Measurements from ENCODE around the gene ITFG1. TPM values are rescaled to one million over a fixed set of nuclear protein-coding genes. Genes with fewer than 3 reads are reported as not detected.

Gene ITFG1
- total RNA-seq, 4 donors from 2014 or later: 27.4 to 47.0 (median 36.9) TPM

GRCh38 chr16:47284999-47285398 is 175.9 kb downstream of the ITFG1 start:
- Histone ChIP-seq H3K27me3 (no peaks in the 10 kb centered on the region), H3K4me1 (no peaks in the 10 kb centered on the region), H3K36me3 (peaks cover 10% of the 10 kb centered on the region), H3K27ac (no peak overlapping the region), H3K4me3 (no peak overlapping the region), H3K9me3 (no peaks in the 10 kb centered on the region)
- WGBS: 69% methylated on average over 5 of the region's 5 CpGs
- no peak for DNase-seq (ENCODE audit: low spot score in 2 of 2)
- TF ChIP-seq POLR2A (IDR thresholded peaks at IDR 0.05): no peak
- no peak for TF ChIP-seq POLR2AphosphoS5 (IDR thresholded peaks at IDR 0.05)

GRCh38 chr16:47278306-47278970 is 182.4 kb downstream of the ITFG1 start:
- no peaks in the 10 kb centered on the region for H3K36me3 ChIP-seq
- TF ChIP-seq POLR2AphosphoS5 (IDR thresholded peaks at IDR 0.05) (no peak), EP300 (IDR thresholded peaks at IDR 0.05) (no peak)

GRCh38 chr16:47276522-47276921 is 184.3 kb downstream of the ITFG1 start:
- no peak overlapping the region for H3K27ac ChIP-seq
- WGBS: 44% methylated on average over 1 of the region's 1 CpG
- no peaks in the 10 kb centered on the region for H3K36me3 ChIP-seq
- no peak overlapping the region for H3K4me3 ChIP-seq
- no peak for TF ChIP-seq POLR2A (IDR thresholded peaks at IDR 0.05)
- TF ChIP-seq CTCF (IDR thresholded peaks at IDR 0.05): no peak
- TF ChIP-seq EP300 (IDR thresholded peaks at IDR 0.05): no peak
- no peak for TF ChIP-seq POLR2AphosphoS5 (IDR thresholded peaks at IDR 0.05)
- H3K9me3 ChIP-seq: no peaks in the 10 kb centered on the region
- no peak for DNase-seq (ENCODE audit: low spot score in 2 of 2)
- H3K27me3 ChIP-seq: no peaks in the 10 kb centered on the region
- H3K4me1 ChIP-seq: no peaks in the 10 kb centered on the region

More at GRCh38 chr16:47278306-47278970, 182.4 kb downstream of the ITFG1 start:
- no peaks in the 10 kb centered on the region for H3K27me3 ChIP-seq
- WGBS: 89% methylated on average over 5 of the region's 5 CpGs
- no peak overlapping the region for H3K4me3 ChIP-seq
- no peaks in the 10 kb centered on the region for H3K9me3 ChIP-seq
- no peaks in the 10 kb centered on the region for H3K4me1 ChIP-seq
- no peak for DNase-seq (ENCODE audit: low spot score in 2 of 2)
- no peak overlapping the region for H3K27ac ChIP-seq

GRCh38 chr16:47262938-47263337 is 197.9 kb downstream of the ITFG1 start:
- WGBS: 85% methylated on average over 2 of the region's 2 CpGs
- DNase-seq (ENCODE audit: low spot score in 2 of 2): no peak
- Histone ChIP-seq H3K9me3 (no peaks in the 10 kb centered on the region), H3K27ac (no peak overlapping the region), H3K27me3 (no peaks in the 10 kb centered on the region), H3K4me3 (no peak overlapping the region), H3K4me1 (no peaks in the 10 kb centered on the region), H3K36me3 (peaks cover 14% of the 10 kb centered on the region)
- TF ChIP-seq POLR2A (IDR thresholded peaks at IDR 0.05): no peak
- no peak for TF ChIP-seq EP300 (IDR thresholded peaks at IDR 0.05)
- TF ChIP-seq CTCF (IDR thresholded peaks at IDR 0.05): no peak
- TF ChIP-seq POLR2AphosphoS5 (IDR thresholded peaks at IDR 0.05): no peak

GRCh38 chr16:47260503-47260902 is 200.4 kb downstream of the ITFG1 start:
- no peak for DNase-seq (ENCODE audit: low spot score in 2 of 2)
- no peak overlapping the region for H3K4me3 ChIP-seq
- TF ChIP-seq CTCF (IDR thresholded peaks at IDR 0.05) (no peak), EP300 (IDR thresholded peaks at IDR 0.05) (no peak), POLR2A (IDR thresholded peaks at IDR 0.05) (no peak), POLR2AphosphoS5 (IDR thresholded peaks at IDR 0.05) (no peak)
- H3K36me3 ChIP-seq: peaks cover 21% of the 10 kb centered on the region
- no peaks in the 10 kb centered on the region for H3K4me1 ChIP-seq
- WGBS: 93% methylated on average over 11 of the region's 11 CpGs
- H3K27ac ChIP-seq: no peak overlapping the region
- H3K9me3 ChIP-seq: no peaks in the 10 kb centered on the region
- H3K27me3 ChIP-seq: no peaks in the 10 kb centered on the region

GRCh38 chr16:47258874-47259461 is 201.9 kb downstream of the ITFG1 start:
- peaks cover 21% of the 10 kb centered on the region for H3K36me3 ChIP-seq
- WGBS: 73% methylated on average over 2 of the region's 2 CpGs
- no peak overlapping the region for H3K4me3 ChIP-seq
- H3K27ac ChIP-seq: no peak overlapping the region
- DNase-seq (ENCODE audit: low spot score in 2 of 2): no peak
- no peaks in the 10 kb centered on the region for H3K9me3 ChIP-seq
- TF ChIP-seq POLR2AphosphoS5 (IDR thresholded peaks at IDR 0.05) (no peak), POLR2A (IDR thresholded peaks at IDR 0.05) (no peak), EP300 (IDR thresholded peaks at IDR 0.05) (no peak), CTCF (IDR thresholded peaks at IDR 0.05) (no peak)
- H3K4me1 ChIP-seq: no peaks in the 10 kb centered on the region
- H3K27me3 ChIP-seq: no peaks in the 10 kb centered on the region

All from suprapubic skin (tissue), 4 donors.